Adipocyte (in vitro differentiated cells): ENCODE data around the gene MUSK.
"Not testable (repeated sequence)": the region's sequence is repeated elsewhere in the genome, so short reads cannot be mapped to it uniquely, and the experiment has no call there.

ENCODE experiments used
- DNase-seq: peaks from one replicate; pipeline ENCODE4 v3.0.0-alpha.2; 2015; ENCODE audit warnings: low read depth
- H3K27me3 ChIP-seq: replicated peaks from 2 replicates; pipeline ENCODE4 v1.7.0; 2013; ENCODE audit warnings: mild to moderate bottlenecking, low read length, moderate library complexity; ENCODE audit not compliant: control insufficient read depth, insufficient read depth
- H3K36me3 ChIP-seq: 2 replicates; pipeline ENCODE4 v1.7.0; 2013; ENCODE audit warnings: low read length, mild to moderate bottlenecking, moderate library complexity; ENCODE audit not compliant: control insufficient read depth, insufficient read depth, severe bottlenecking
- H3K4me1 ChIP-seq: 2 replicates; pipeline ENCODE4 v1.7.0; 2013; ENCODE audit warnings: mild to moderate bottlenecking, low read length, moderate library complexity; ENCODE audit not compliant: control insufficient read depth, insufficient read depth
- H3K4me3 ChIP-seq: 2 replicates; pipeline ENCODE4 v1.7.0; 2013; ENCODE audit warnings: mild to moderate bottlenecking, low read length, moderate library complexity
- H3K9ac ChIP-seq: 2 replicates; pipeline ENCODE4 v1.7.0; 2013; ENCODE audit warnings: mild to moderate bottlenecking, low read length, moderate library complexity
- H3K9me3 ChIP-seq: 2 replicates; pipeline ENCODE4 v1.7.0; 2013; ENCODE audit warnings: mild to moderate bottlenecking, low read length, moderate library complexity; ENCODE audit not compliant: control insufficient read depth

MUSK gene

DNA sequence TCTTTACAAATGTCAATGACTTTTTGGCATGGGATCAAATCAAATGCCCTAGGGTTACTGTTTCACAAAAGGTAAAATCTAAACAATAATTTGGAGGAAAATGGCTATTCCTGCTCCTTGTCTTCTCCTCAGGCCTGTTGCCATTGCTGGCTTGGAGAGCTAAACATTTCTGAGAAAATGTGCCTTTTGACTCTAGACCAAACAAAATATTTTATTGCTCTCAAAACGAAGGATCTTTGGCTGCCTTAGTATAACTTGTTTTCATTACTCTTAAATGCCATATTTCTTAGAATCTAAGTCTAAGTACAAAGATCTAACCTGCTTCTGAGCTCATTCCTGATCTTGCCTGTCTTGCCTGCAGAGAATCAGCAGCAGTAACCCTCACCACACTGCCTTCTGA is 116.6 kb downstream of the MUSK start:
- H3K4me1 ChIP-seq = peaks cover 9% of the 10 kb centered on the region
- H3K36me3 ChIP-seq = no peaks in the 10 kb centered on the region
- H3K9me3 ChIP-seq = no peaks in the 10 kb centered on the region
- H3K9ac ChIP-seq = no peak overlapping the region
- DNase-seq = no peak
- H3K27me3 ChIP-seq = no peaks in the 10 kb centered on the region
- H3K4me3 ChIP-seq = no peak overlapping the region

DNA sequence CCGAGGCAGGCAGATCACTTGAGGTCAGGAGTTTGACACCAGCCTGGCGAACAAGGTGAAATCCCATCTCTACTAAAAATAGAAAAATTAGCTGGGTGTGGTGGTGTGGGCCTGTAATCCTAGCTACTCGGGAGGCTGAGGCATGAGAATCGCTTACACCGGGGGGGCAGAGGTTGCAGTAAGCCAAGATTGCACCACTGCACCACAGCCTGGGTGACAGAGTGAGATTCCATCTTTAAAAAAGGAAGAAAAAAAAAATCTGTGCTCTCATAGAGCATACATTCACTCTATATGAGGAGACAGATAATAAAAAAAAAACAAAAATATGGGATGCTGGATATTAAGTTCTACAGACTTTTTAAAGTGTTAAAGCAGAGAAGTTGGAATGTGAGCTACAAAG is 119.8 kb downstream of the MUSK start:
- not testable (repeated sequence) for H3K4me1 ChIP-seq, H3K9me3 ChIP-seq, DNase-seq, H3K4me3 ChIP-seq, H3K36me3 ChIP-seq, H3K27me3 ChIP-seq, H3K9ac ChIP-seq

DNA sequence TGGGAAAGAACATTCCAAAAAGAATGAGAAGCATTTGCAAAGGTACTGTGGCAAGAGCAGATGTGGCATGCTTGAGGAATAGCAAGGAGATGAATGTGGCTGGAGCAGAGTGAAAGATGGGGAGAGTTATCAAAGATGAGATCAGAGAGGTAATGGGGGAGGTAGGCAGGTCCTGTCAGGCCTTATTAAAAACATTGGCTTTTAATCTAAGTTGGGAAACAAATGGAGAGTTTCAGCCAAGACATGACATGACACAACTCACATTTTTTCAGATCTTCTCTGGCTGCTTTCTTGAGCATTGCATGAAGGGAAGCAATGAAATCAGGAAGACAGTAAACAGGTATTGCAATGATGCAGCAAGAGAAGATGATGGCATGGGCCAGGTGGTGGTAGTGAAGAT is 120.3 kb downstream of the MUSK start:
- Histone ChIP-seq H3K9ac (no peak overlapping the region), H3K4me3 (no peak overlapping the region)

DNA sequence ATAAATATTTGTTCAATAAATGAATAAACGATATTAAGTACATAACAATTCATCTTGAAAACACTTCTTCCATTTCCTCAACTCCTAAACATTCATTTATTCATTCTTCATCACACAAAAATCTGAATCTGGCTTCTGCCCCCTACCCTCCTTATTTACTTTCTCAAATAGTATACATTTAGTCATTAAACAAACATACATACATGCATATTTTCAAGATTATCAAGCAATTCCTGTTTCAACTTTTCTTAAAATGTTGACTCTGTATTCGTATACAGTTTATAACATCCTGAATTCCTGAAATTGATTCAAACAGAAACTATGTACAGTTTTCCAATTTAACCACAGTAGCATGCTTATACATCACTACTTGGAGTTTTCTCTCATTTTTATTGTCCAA is 129.0 kb downstream of the MUSK start:
- Histone ChIP-seq H3K4me3 (no peak overlapping the region), H3K27me3 (no peaks in the 10 kb centered on the region), H3K9ac (no peak overlapping the region), H3K36me3 (no peaks in the 10 kb centered on the region), H3K4me1 (peaks cover 9% of the 10 kb centered on the region), H3K9me3 (no peaks in the 10 kb centered on the region)
- peak; percentile 70 for DNase-seq

More for the DNA sequence above, 120.3 kb downstream of the MUSK start:
- Histone ChIP-seq H3K36me3 (no peaks in the 10 kb centered on the region), H3K4me1 (peaks cover 9% of the 10 kb centered on the region), H3K27me3 (no peaks in the 10 kb centered on the region), H3K9me3 (no peaks in the 10 kb centered on the region)
- DNase-seq = no peak

DNA sequence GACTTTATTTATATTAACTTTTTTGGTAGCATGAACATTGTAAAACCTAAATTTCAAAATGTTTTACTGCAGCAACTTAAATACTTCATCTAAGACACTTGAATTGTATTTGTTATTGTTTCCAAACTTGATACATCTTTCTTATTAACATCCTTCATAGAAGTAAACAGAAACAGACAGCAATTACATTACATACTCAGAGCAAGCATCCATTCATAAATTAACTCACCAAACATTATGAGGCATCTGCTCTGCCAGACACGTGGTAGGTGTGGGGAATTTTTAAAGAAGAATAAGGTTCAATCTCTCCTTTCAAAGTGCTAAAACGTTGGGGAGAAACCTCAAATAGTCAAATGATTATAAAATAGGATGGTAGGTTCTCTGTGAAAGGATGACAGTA is 130.8 kb downstream of the MUSK start:
- no peaks in the 10 kb centered on the region for H3K9me3 ChIP-seq
- H3K4me3 ChIP-seq = no peak overlapping the region
- DNase-seq = peak; percentile 37
- peaks cover 13% of the 10 kb centered on the region for H3K4me1 ChIP-seq
- no peaks in the 10 kb centered on the region for H3K36me3 ChIP-seq
- no peak overlapping the region for H3K9ac ChIP-seq
- no peaks in the 10 kb centered on the region for H3K27me3 ChIP-seq

DNA sequence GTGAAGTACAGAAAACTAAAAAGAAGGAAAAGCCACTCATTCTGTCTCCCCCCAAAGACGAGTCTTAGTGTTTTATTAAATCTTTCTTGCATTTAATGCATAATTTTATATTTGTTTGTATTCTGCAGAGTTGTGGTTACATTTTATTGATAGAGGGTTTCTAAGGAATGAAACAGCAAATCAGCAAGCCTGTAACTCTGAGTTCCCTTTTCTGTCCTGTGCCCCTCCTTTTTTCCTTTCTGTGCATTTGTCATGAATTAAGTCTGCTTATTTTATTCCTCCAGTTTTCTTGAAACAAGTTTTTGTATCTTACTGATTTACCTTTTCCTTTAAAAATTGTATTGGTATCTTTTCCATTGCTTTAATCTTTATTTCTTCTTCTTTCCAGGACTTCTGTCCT is 132.8 kb downstream of the MUSK start:
- no peaks in the 10 kb centered on the region for H3K9me3 ChIP-seq
- no peaks in the 10 kb centered on the region for H3K27me3 ChIP-seq
- no peak overlapping the region for H3K4me3 ChIP-seq
- H3K36me3 ChIP-seq = no peaks in the 10 kb centered on the region
- peaks cover 13% of the 10 kb centered on the region for H3K4me1 ChIP-seq
- peak; percentile 47 for DNase-seq
- peak overlapping the region; percentile 62 for H3K9ac ChIP-seq

DNA sequence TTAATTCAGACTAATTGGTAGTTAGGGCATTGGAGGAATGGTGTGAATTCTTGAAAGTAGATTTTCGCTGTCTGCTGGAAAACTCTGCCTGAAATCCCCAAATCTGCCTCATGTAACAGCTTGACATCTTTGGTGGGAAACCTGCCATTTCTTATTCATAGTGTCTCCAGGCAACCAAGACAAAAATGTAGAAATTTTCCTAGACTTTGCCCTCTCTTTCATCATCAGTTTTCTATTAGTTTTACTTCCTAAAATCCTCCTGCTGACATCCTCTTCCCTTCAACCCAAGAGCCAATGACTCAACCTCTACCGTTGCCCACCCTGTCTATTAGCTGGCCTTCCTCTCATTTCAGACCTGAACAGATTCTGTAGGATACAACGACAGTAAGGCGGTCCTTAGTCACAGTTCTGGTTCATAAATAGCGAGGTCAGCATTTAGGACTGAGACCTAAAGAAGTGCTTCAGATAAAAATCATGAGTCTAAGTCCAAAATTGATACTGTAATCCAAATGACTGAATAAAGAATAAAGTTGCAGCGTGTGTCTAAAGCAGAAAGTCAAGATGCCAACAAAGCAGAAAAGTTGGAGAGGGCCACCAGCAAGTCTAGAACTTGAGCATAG is 133.9 kb downstream of the MUSK start:
- Histone ChIP-seq H3K9me3 (no peaks in the 10 kb centered on the region), H3K4me3 (peak overlapping the region; percentile 20), H3K27me3 (no peaks in the 10 kb centered on the region), H3K36me3 (no peaks in the 10 kb centered on the region), H3K4me1 (peaks cover 13% of the 10 kb centered on the region), H3K9ac (peak overlapping the region; percentile 62)
- DNase-seq = peak; percentile 88

DNA sequence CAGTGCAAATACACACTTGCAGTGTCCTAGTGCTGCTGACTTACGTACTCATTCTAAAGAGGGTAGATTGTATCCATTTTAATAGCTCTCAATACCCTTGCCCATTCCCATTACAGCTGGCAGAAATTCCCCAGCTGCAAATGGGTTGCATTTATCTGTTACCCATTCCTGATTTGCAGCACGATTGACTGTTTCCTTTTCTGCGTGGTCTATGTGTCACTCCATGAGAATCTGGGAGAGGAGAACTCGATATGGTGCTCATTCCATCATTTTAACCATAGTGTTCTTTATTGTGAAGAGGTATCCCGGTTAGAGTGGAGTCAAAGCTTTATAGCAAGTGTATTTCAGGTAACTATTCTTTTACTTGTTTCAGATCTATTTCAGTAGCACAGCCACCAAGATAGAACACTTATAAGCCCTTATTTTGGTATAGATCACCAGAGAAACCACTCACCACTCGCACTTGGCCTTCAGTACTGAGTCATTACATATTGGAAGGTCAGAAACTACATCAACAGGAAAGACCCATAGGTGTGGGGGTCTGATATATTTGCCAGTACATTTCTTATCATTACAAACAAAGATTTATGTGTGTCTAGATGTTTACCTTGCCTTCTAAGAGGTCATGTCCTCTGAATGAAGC is 139.5 kb downstream of the MUSK start:
- no peak overlapping the region for H3K4me3 ChIP-seq
- no peak for DNase-seq
- no peaks in the 10 kb centered on the region for H3K9me3 ChIP-seq
- no peaks in the 10 kb centered on the region for H3K27me3 ChIP-seq
- H3K4me1 ChIP-seq = no peaks in the 10 kb centered on the region
- H3K36me3 ChIP-seq = no peaks in the 10 kb centered on the region
- no peak overlapping the region for H3K9ac ChIP-seq

DNA sequence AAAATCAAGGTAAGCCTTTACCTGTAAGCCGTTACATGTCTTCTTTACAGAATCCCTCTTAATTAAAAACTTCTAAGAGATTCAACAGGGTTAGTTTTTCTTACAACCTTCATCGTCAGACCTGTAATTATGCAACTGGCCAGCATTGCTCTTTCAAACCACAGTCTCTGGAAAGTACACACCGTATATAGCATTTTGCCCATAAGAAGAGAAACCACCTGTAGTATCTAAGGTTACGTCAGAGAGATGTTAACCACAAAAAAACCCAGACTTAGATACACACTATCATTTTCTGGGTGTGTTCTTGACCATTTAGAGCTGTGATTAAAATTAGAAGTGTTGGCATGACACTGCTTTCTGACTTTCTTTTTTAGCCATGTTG is 140.0 kb downstream of the MUSK start:
- no peaks in the 10 kb centered on the region for H3K27me3 ChIP-seq

DNA sequence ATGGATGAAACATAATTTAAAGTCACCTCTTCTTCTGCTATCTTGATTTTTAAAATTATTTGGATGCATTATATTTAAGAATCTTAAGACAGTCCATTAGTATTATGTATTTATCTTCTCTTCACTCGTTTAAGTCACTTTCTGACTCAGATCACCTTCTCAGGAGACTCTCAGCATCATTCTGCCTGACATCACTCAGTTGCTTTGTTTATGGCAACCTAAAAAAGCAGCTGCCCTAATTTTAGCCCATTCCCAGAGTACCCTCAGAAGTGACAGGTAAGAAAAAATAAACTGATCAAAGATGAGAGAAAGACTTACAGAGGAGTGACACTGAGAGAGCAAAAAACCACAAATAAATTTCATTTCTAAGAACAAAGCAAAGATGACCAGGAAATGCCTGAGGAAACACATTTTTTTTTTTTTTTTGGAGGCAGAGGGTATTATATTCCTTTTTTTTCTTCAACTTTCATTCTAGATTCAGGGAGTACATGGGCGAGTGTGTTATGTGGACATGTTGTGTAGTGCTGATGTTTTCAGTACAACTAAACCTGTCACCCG is 140.5 kb downstream of the MUSK start:
- peaks cover under 1% of the 10 kb centered on the region for H3K4me1 ChIP-seq
- no peak overlapping the region for H3K4me3 ChIP-seq
- no peak overlapping the region for H3K9ac ChIP-seq
- no peaks in the 10 kb centered on the region for H3K36me3 ChIP-seq
- no peaks in the 10 kb centered on the region for H3K9me3 ChIP-seq
- DNase-seq = no peak
- no peaks in the 10 kb centered on the region for H3K27me3 ChIP-seq

More for the DNA sequence above, 140.0 kb downstream of the MUSK start:
- H3K4me1 ChIP-seq = no peaks in the 10 kb centered on the region
- H3K9ac ChIP-seq = no peak overlapping the region
- H3K9me3 ChIP-seq = no peaks in the 10 kb centered on the region
- no peaks in the 10 kb centered on the region for H3K36me3 ChIP-seq
- no peak overlapping the region for H3K4me3 ChIP-seq
- DNase-seq = no peak

DNA sequence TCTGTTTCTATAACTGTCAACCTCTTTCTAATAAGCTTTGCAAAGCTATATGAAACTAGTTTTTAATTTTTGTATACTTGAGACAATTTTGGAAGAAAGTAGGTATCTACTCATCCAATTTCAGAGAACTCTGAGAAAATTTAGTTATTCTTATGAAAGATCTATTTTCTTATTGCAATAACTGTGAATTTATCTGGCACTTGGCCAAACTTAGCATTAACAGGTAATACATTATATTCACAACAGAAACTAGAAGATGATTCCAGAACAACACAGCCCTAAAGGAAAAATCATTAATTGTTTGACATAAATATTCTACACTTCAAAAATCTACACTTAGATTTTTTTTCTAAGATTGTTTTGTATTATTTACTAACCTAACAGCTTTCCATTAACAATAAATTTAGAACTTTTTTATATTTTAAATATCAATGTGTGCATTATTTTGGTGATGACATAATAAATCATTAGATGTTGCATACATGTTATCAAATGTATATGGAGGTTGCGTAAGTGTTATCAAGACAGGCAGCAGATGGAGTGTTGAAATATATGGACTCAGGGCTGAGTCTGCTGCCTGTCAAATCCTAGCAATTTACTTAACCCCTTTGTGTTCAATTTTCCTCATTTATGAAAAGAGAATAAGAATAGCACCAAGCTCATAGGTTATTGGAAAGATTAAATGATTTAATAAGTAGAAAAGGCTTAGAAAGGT is 141.8 kb downstream of the MUSK start:
- no peaks in the 10 kb centered on the region for H3K27me3 ChIP-seq
- H3K9me3 ChIP-seq = no peaks in the 10 kb centered on the region
- no peak overlapping the region for H3K4me3 ChIP-seq
- no peaks in the 10 kb centered on the region for H3K36me3 ChIP-seq
- H3K9ac ChIP-seq = no peak overlapping the region
- no peak for DNase-seq
- H3K4me1 ChIP-seq = peaks cover 6% of the 10 kb centered on the region
